H1 (cell line): Measurements from ENCODE around the gene FGF13. TPM values are rescaled to one million over a fixed set of nuclear protein-coding genes. Genes with fewer than 3 reads are reported as not detected.

Experiments used
- CTCF ChIA-PET: fragments of 300-600 bp; sonication (Branson Sonifier 250); formaldehyde crosslinking; loops from one replicate; lab custom pipeline; 2021; ENCODE audit not compliant: partially characterized antibody; lab: Charles Lee
- POLR2A ChIA-PET: fragments of 300-600 bp; sonication (Branson Sonifier 250); formaldehyde crosslinking; loops from one replicate; lab custom pipeline; 2021; ENCODE audit warnings: inconsistent platforms; ENCODE audit not compliant: partially characterized antibody; lab: Charles Lee
- DNase-seq, 2 experiments: peaks; one replicate each; pipeline versions ENCODE4 v3.0.0 to v3.0.0-alpha.2; 2010 to 2022; ENCODE audit warnings: low spot score in 2 of 2, low read depth in 1 of 2, mixed read lengths in 1 of 2
- FAIRE-seq: peaks from 2 replicates; lab custom pipeline; 2011; peaks lifted over from hg19 to GRCh38; lab: Jason Lieb, UNC
- H2AFZ ChIP-seq: 2 replicates; pipeline ENCODE4 v1.8.1; 2012; ENCODE audit warnings: low read length, inconsistent platforms
- H2AK5ac ChIP-seq: 2 replicates; pipeline ENCODE4 v1.6.1; 2013; ENCODE audit warnings: low read depth, low read length
- H2BK120ac ChIP-seq: replicated peaks from 2 replicates; pipeline ENCODE3; 2013; ENCODE audit warnings: low read depth, low read length, inconsistent platforms
- H2BK12ac ChIP-seq: 2 replicates; pipeline ENCODE4 v1.6.1; 2013; ENCODE audit warnings: low read depth, low read length
- H2BK15ac ChIP-seq: 2 replicates; pipeline ENCODE4 v1.6.1; 2013; ENCODE audit warnings: low read length
- H2BK20ac ChIP-seq: 2 replicates; pipeline ENCODE4 v1.6.1; 2013; ENCODE audit warnings: low read length
- H2BK5ac ChIP-seq: 2 replicates; pipeline ENCODE4 v1.6.1; 2013; ENCODE audit warnings: low read depth, low read length
- H3K14ac ChIP-seq: 2 replicates; pipeline ENCODE4 v1.6.1; 2013; ENCODE audit warnings: inconsistent platforms; ENCODE audit not compliant: insufficient read length
- H3K18ac ChIP-seq: 2 replicates; pipeline ENCODE4 v1.6.1; 2013; ENCODE audit warnings: low read length; ENCODE audit errors: extremely low read depth
- H3K23ac ChIP-seq: 2 replicates; pipeline ENCODE4 v1.6.1; 2013; ENCODE audit warnings: inconsistent platforms; ENCODE audit not compliant: insufficient read length
- H3K23me2 ChIP-seq: 2 replicates; pipeline ENCODE4 v1.6.1; 2013; ENCODE audit warnings: low read depth, low read length
- H3K27ac ChIP-seq: 2 replicates; pipeline ENCODE4 v1.6.1; 2011; ENCODE audit warnings: low read depth, low read length, inconsistent platforms
- H3K27me3 ChIP-seq, 4 experiments: replicated peaks in 1 of 4; 1 replicate in 1 of 4; 2 replicates in 3 of 4; pipeline versions ENCODE4 v1.6.1 to v1.8.1; 2011 to 2013; ENCODE audit warnings: low read length in 3 of 4, mild to moderate bottlenecking in 3 of 4, inconsistent platforms in 2 of 4, mixed read lengths in 2 of 4, moderate library complexity in 1 of 4; ENCODE audit not compliant: control insufficient read depth in 3 of 4, insufficient read depth in 3 of 4; ENCODE audit errors: extremely low read depth in 1 of 4
- H3K36me3 ChIP-seq, 4 experiments: 2 replicates each; pipeline versions ENCODE4 v1.6.1 to v1.8.1; 2011 to 2013; ENCODE audit warnings: mild to moderate bottlenecking in 4 of 4, low read length in 3 of 4, moderate library complexity in 2 of 4, control low read depth in 1 of 4, inconsistent platforms in 1 of 4; ENCODE audit not compliant: insufficient read depth in 4 of 4, control insufficient read depth in 2 of 4
- H3K4ac ChIP-seq: replicated peaks from 2 replicates; pipeline ENCODE3; 2013; ENCODE audit warnings: low read length, low read depth, mixed read lengths, inconsistent platforms; ENCODE audit not compliant: insufficient read length
- H3K4me1 ChIP-seq, 4 experiments: replicated peaks in 1 of 4; 1 replicate in 1 of 4; 2 replicates in 3 of 4; pipeline versions ENCODE4 v1.6.1 to v1.8.1; 2011 to 2013; ENCODE audit warnings: low read length in 3 of 4, inconsistent platforms in 2 of 4, mixed read lengths in 1 of 4; ENCODE audit not compliant: insufficient read depth in 4 of 4, control insufficient read depth in 3 of 4
- H3K4me2 ChIP-seq, 2 experiments: 2 replicates each; pipeline versions ENCODE4 v1.6.1 to v1.8.1; 2011 to 2013; ENCODE audit warnings: low read depth in 2 of 2, low read length in 2 of 2, control low read depth in 1 of 2, inconsistent platforms in 1 of 2, mild to moderate bottlenecking in 1 of 2; ENCODE audit not compliant: insufficient read depth in 1 of 2
- H3K4me3 ChIP-seq, 4 experiments: fragments of 200-600, 300-600 bp in 1 of 4; sonication (generic), shearing (Covaris generic), sonication (Bioruptor Twin) in 1 of 4; 2 replicates each; pipeline versions ENCODE4 v1.5.1 to v1.8.1; 2011 to 2016; ENCODE audit warnings: low read length in 4 of 4, low read depth in 3 of 4, control low read depth in 2 of 4, inconsistent platforms in 2 of 4, mild to moderate bottlenecking in 2 of 4, mixed read lengths in 1 of 4, moderate library complexity in 1 of 4; ENCODE audit not compliant: insufficient read depth in 2 of 4; ENCODE audit errors: extremely low read depth in 1 of 4
- H3K56ac ChIP-seq: replicated peaks from 2 replicates; pipeline ENCODE3; 2013; ENCODE audit warnings: low read depth, mild to moderate bottlenecking, mixed read lengths, low read length, inconsistent platforms; ENCODE audit not compliant: insufficient read length
- H3K79me1 ChIP-seq: 2 replicates; pipeline ENCODE4 v1.6.1; 2013; ENCODE audit warnings: low read depth, low read length, control low read depth
- H3K79me2 ChIP-seq, 2 experiments: 2 replicates each; pipeline versions ENCODE4 v1.6.1 to v1.8.1; 2012 to 2013; ENCODE audit warnings: low read length in 2 of 2, mild to moderate bottlenecking in 2 of 2, inconsistent platforms in 1 of 2; ENCODE audit not compliant: insufficient read depth in 2 of 2, control insufficient read depth in 1 of 2
- H3K9ac ChIP-seq, 4 experiments: replicated peaks in 1 of 4; 1 replicate in 1 of 4; 2 replicates in 3 of 4; pipeline versions ENCODE4 v1.6.1 to v1.8.1; 2011 to 2013; ENCODE audit warnings: low read depth in 3 of 4, low read length in 3 of 4, control low read depth in 2 of 4, mild to moderate bottlenecking in 2 of 4, moderate library complexity in 2 of 4, inconsistent platforms in 1 of 4; ENCODE audit errors: extremely low read depth in 1 of 4
- H3K9me3 ChIP-seq, 2 experiments: 2 replicates each; pipeline versions ENCODE4 v1.6.1 to v1.8.1; 2012 to 2013; ENCODE audit warnings: mild to moderate bottlenecking in 2 of 2, moderate library complexity in 2 of 2, control low read depth in 1 of 2, inconsistent platforms in 1 of 2, low read depth in 1 of 2, low read length in 1 of 2, mixed read lengths in 1 of 2; ENCODE audit not compliant: insufficient read depth in 2 of 2
- H4K20me1 ChIP-seq, 2 experiments: replicated peaks in 1 of 2; 2 replicates each; pipeline versions ENCODE3 to v1.8.1; 2011 to 2013; ENCODE audit warnings: inconsistent platforms in 2 of 2, low read length in 2 of 2, mild to moderate bottlenecking in 1 of 2; ENCODE audit not compliant: insufficient read depth in 2 of 2, control insufficient read depth in 1 of 2
- H4K5ac ChIP-seq: 2 replicates; pipeline ENCODE4 v1.6.1; 2013; ENCODE audit warnings: low read length, low read depth, mixed read lengths, inconsistent platforms; ENCODE audit not compliant: insufficient read length
- H4K8ac ChIP-seq: 2 replicates; pipeline ENCODE4 v1.8.0; 2013; ENCODE audit warnings: mild to moderate bottlenecking, moderate library complexity, low read length, inconsistent platforms; ENCODE audit not compliant: insufficient read depth; ENCODE audit errors: extremely low read depth
- H4K91ac ChIP-seq: replicated peaks from 2 replicates; pipeline ENCODE3; 2013; ENCODE audit warnings: low read length, mixed read lengths, inconsistent platforms; ENCODE audit not compliant: insufficient read length
- JUN ChIP-seq: IDR thresholded peaks from 2 replicates; pipeline ENCODE4 v1.6.1; 2011; ENCODE audit warnings: low read depth, mild to moderate bottlenecking, improper control_type of control experiment, low read length
- POLR2A ChIP-seq, 2 experiments: IDR thresholded peaks; 1 replicate in 1 of 2; 2 replicates in 1 of 2; pipeline ENCODE4 v1.6.1; 2011; ENCODE audit warnings: low read depth in 2 of 2, low read length in 2 of 2, mild to moderate bottlenecking in 2 of 2; ENCODE audit errors: control extremely low read depth in 1 of 2
- TAF7 ChIP-seq: optimal IDR thresholded peaks from 2 replicates; pipeline ENCODE3; 2011; ENCODE audit warnings: low read depth, mild to moderate bottlenecking, inconsistent platforms, low read length, moderate library complexity, borderline replicate concordance
- WGBS, 2 experiments: shearing (Covaris generic) in 1 of 2; methylation state at CpG; one replicate each; pipeline versions ENCODE4 v1.1.6 to v1.1.7; 2013 to 2015; ENCODE audit warnings: low lambda C conversion rate in 2 of 2, mixed read lengths in 2 of 2, inconsistent platforms in 1 of 2, low coverage in 1 of 2, missing lambda C conversion rate in 1 of 2; ENCODE audit not compliant: insufficient replicate concordance in 2 of 2, insufficient coverage in 1 of 2, insufficient read length in 1 of 2; ENCODE audit errors: extremely low coverage in 1 of 2, missing lambda C conversion rate in 1 of 2; 5-methylcytosine and 5-hydroxymethylcytosine counted together
- polyA plus RNA-seq, 7 experiments: library from polyadenylated mRNA; depleted of rRNA in 3 of 7; stranded (reverse) in 5 of 7; unstranded in 2 of 7; fragments of >200 nt in 5 of 7; fragments of 200-250 nt in 2 of 7; gene quantifications; 1 replicate in 5 of 7; 2 replicates in 1 of 7; 4 replicates in 1 of 7; pipeline versions ENCODE4 v1.2.1 to v1.2.3, GENCODE V29; 2011 to 2013; ENCODE audit warnings: missing spikeins in 2 of 7, mixed read lengths in 2 of 7
- total RNA-seq: library from RNA; stranded (reverse); fragmentation: NEBNext Ultra II Directional; extraction: Animal tissue kit (Norgen Biotek cat#: 25700); gene quantifications from 2 replicates; pipeline ENCODE4 v1.2.1, GENCODE V29; 2021

Gene FGF13
- total and polyA plus RNA-seq, 2 of the 8 experiments (the other 6 are each of a cell fraction or from before 2014, with no cell fraction given) = 10.1 to 36.1 TPM

- 96% methylated on average over 4 of the region's 4 CpGs; no CpG with 5 or more reads in 1 of the 2 experiments for WGBS, 2 experiments
- Histone ChIP-seq H2BK15ac (no peak overlapping the region), H3K23ac (no peak overlapping the region), H2BK5ac (no peak overlapping the region), H3K4me3 (no peak overlapping the region), H3K4me1 (no peaks in the 10 kb centered on the region), H3K4ac (no peak overlapping the region), H3K18ac (no peak overlapping the region), H3K14ac (no peak overlapping the region), H2AFZ (no peak overlapping the region), H2BK120ac (no peak overlapping the region), H2BK12ac (no peak overlapping the region), H3K4me2 (no peak overlapping the region), H4K91ac (no peak overlapping the region), H3K27ac (no peak overlapping the region), H3K23me2 (no peaks in the 10 kb centered on the region), H3K56ac (no peak overlapping the region), H3K9ac (no peak overlapping the region), H3K79me2 (peaks cover 0 to 17% of the 10 kb centered on the region in 2 experiments; a peak in 2 of 4 replicates), H3K36me3 (peaks cover 0 to 20% (median 2%) of the 10 kb centered on the region in 4 experiments; a peak in 2 of 8 replicates), H4K20me1 (no peaks in the 10 kb centered on the region), H2BK20ac (no peak overlapping the region), H3K9me3 (no peaks in the 10 kb centered on the region), H4K8ac (no peak overlapping the region), H3K79me1 (no peaks in the 10 kb centered on the region), H4K5ac (no peak overlapping the region), H2AK5ac (no peak overlapping the region), H3K27me3 (no peaks in the 10 kb centered on the region)
- TF ChIP-seq POLR2A (IDR thresholded peaks at IDR 0.05; ENCODE audit: control extremely low read depth in 1 of 2, low read depth in 2 of 2, low read length in 2 of 2) (no peak), TAF7 (no peak), JUN (no peak)
- ChIA-PET POLR2A (no interaction called here), CTCF (no interaction called here)
- DNase-seq (no peak), FAIRE-seq (no peak)
Measured at GRCh38 chrX:138704596-138704995, 6.9 kb downstream of the FGF13 start.
